H9 (cell line): ENCODE data around the gene PMEPA1. TPM values are rescaled to one million over a fixed set of nuclear protein-coding genes. Genes with fewer than 3 reads are reported as not detected.

Experiments used
- DNase-seq: peaks from one replicate; pipeline ENCODE4 v3.0.0-alpha.2; 2017
- H2AFZ ChIP-seq: one replicate; pipeline ENCODE4 v1.6.1; 2013; ENCODE audit warnings: mild to moderate bottlenecking, low read length, control low read depth, moderate library complexity
- H2AK5ac ChIP-seq: 2 replicates; pipeline ENCODE4 v1.6.1; 2013; ENCODE audit warnings: low read length, control low read depth, mixed read lengths; ENCODE audit not compliant: insufficient read length
- H2BK120ac ChIP-seq: one replicate; pipeline ENCODE4 v1.6.1; 2013; ENCODE audit warnings: low read depth, mild to moderate bottlenecking, low read length, control low read depth, inconsistent platforms; ENCODE audit not compliant: poor library complexity, severe bottlenecking
- H2BK12ac ChIP-seq: 2 replicates; pipeline ENCODE4 v1.6.1; 2013; ENCODE audit warnings: low read length, control low read depth, mixed read lengths, low read depth; ENCODE audit not compliant: insufficient read length
- H2BK15ac ChIP-seq: 2 replicates; pipeline ENCODE4 v1.6.1; 2013; ENCODE audit warnings: low read depth, low read length, control low read depth
- H2BK20ac ChIP-seq: one replicate; pipeline ENCODE4 v1.6.1; 2013; ENCODE audit warnings: low read depth, mild to moderate bottlenecking, low read length, control low read depth, inconsistent platforms; ENCODE audit not compliant: poor library complexity, severe bottlenecking
- H2BK5ac ChIP-seq: 2 replicates; pipeline ENCODE4 v1.6.1; 2013; ENCODE audit warnings: low read length, control low read depth, mixed read lengths; ENCODE audit not compliant: insufficient read length
- H3K14ac ChIP-seq: 2 replicates; pipeline ENCODE4 v1.6.1; 2013; ENCODE audit warnings: low read length, control low read depth; ENCODE audit not compliant: insufficient read depth
- H3K18ac ChIP-seq: 2 replicates; pipeline ENCODE4 v1.6.1; 2013; ENCODE audit warnings: low read depth, mild to moderate bottlenecking, mixed read lengths, low read length, control low read depth; ENCODE audit not compliant: insufficient read length
- H3K23ac ChIP-seq: 2 replicates; pipeline ENCODE4 v1.6.1; 2013; ENCODE audit warnings: low read length, control low read depth, mixed read lengths, low read depth; ENCODE audit not compliant: insufficient read length
- H3K23me2 ChIP-seq: 2 replicates; pipeline ENCODE4 v1.6.1; 2013; ENCODE audit warnings: low read depth, mild to moderate bottlenecking, mixed read lengths, low read length, control low read depth; ENCODE audit not compliant: insufficient read length, poor library complexity, severe bottlenecking
- H3K27ac ChIP-seq: 2 replicates; pipeline ENCODE4 v1.5.1; 2013; ENCODE audit warnings: low read length, control low read depth, mixed read lengths, low read depth; ENCODE audit not compliant: insufficient read length
- H3K27me3 ChIP-seq: 2 replicates; pipeline ENCODE4 v1.6.1; 2013; ENCODE audit warnings: low read length, control low read depth, inconsistent platforms; ENCODE audit not compliant: insufficient read depth
- H3K4ac ChIP-seq: 2 replicates; pipeline ENCODE4 v1.6.1; 2013; ENCODE audit warnings: low read depth, mild to moderate bottlenecking, control low read depth, inconsistent platforms, low read length, moderate library complexity
- H3K4me1 ChIP-seq: 2 replicates; pipeline ENCODE4 v1.6.1; 2013; ENCODE audit warnings: low read length, control low read depth, inconsistent platforms; ENCODE audit not compliant: insufficient read depth
- H3K4me2 ChIP-seq: 2 replicates; pipeline ENCODE4 v1.6.1; 2013; ENCODE audit warnings: low read length, control low read depth, mixed read lengths; ENCODE audit not compliant: insufficient read length, insufficient read depth
- H3K56ac ChIP-seq: 2 replicates; pipeline ENCODE4 v1.6.1; 2013; ENCODE audit warnings: low read depth, mild to moderate bottlenecking, mixed read lengths, low read length, control low read depth; ENCODE audit not compliant: insufficient read length
- H3K79me1 ChIP-seq: 2 replicates; pipeline ENCODE4 v1.6.1; 2013; ENCODE audit warnings: low read depth, mild to moderate bottlenecking, moderate library complexity, low read length, control low read depth, inconsistent platforms; ENCODE audit not compliant: insufficient read depth, poor library complexity, severe bottlenecking
- H3K79me2 ChIP-seq: 2 replicates; pipeline ENCODE4 v1.6.1; 2013; ENCODE audit warnings: low read length, control low read depth, inconsistent platforms; ENCODE audit not compliant: insufficient read depth
- H3K9ac ChIP-seq: 2 replicates; pipeline ENCODE4 v1.6.1; 2013; ENCODE audit warnings: low read length, control low read depth, mixed read lengths; ENCODE audit not compliant: insufficient read length; ENCODE audit errors: extremely low read depth
- H3K9me3 ChIP-seq: one replicate; pipeline ENCODE4 v1.6.1; 2013; ENCODE audit warnings: low read depth, low read length, inconsistent platforms; ENCODE audit not compliant: control insufficient read depth
- H3T11ph ChIP-seq: one replicate; pipeline ENCODE4 v1.6.1; 2013; ENCODE audit warnings: mild to moderate bottlenecking, low read length, control low read depth, inconsistent platforms
- H4K20me1 ChIP-seq: one replicate; pipeline ENCODE4 v1.6.1; 2013; ENCODE audit not compliant: control insufficient read depth, insufficient read length, insufficient read depth
- H4K5ac ChIP-seq: 2 replicates; pipeline ENCODE4 v1.6.1; 2013; ENCODE audit warnings: low read depth, mild to moderate bottlenecking, mixed read lengths, low read length, control low read depth; ENCODE audit not compliant: insufficient read length
- H4K8ac ChIP-seq: replicated peaks from 2 replicates; pipeline ENCODE4 v1.6.1; 2013; ENCODE audit warnings: low read length, control low read depth, mixed read lengths, low read depth; ENCODE audit not compliant: insufficient read length
- H4K91ac ChIP-seq: 2 replicates; pipeline ENCODE4 v1.6.1; 2013; ENCODE audit warnings: low read depth, mild to moderate bottlenecking, moderate library complexity, mixed read lengths, low read length, control low read depth; ENCODE audit not compliant: insufficient read length
- H3K27ac Mint-ChIP-seq, 3 experiments: 2 replicates in 2 of 3; 3 replicates in 1 of 3; pipeline ENCODE4 v1.8.0; 2020 to 2021; ENCODE audit warnings: mixed read lengths in 3 of 3, mild to moderate bottlenecking in 1 of 3, moderate library complexity in 1 of 3
- H3K27me3 Mint-ChIP-seq: 2 replicates; pipeline ENCODE4 v1.8.0; 2021; ENCODE audit warnings: low read depth, mild to moderate bottlenecking, moderate library complexity, mixed read lengths
- H3K36me3 Mint-ChIP-seq, 3 experiments: 2 replicates in 2 of 3; 3 replicates in 1 of 3; pipeline ENCODE4 v1.8.0; 2020 to 2021; ENCODE audit warnings: low read depth in 3 of 3, mixed read lengths in 3 of 3; ENCODE audit not compliant: insufficient read depth in 1 of 3
- H3K4me1 Mint-ChIP-seq, 2 experiments: 2 replicates each; pipeline ENCODE4 v1.8.0; 2020; ENCODE audit warnings: mixed read lengths in 2 of 2
- H3K4me3 Mint-ChIP-seq, 2 experiments: 2 replicates in 1 of 2; 3 replicates in 1 of 2; pipeline ENCODE4 v1.8.0; 2020 to 2021; ENCODE audit warnings: mild to moderate bottlenecking in 2 of 2, mixed read lengths in 2 of 2, moderate library complexity in 1 of 2
- H3K9me3 Mint-ChIP-seq, 2 experiments: 2 replicates in 1 of 2; 3 replicates in 1 of 2; pipeline ENCODE4 v1.8.0; 2020; ENCODE audit warnings: mild to moderate bottlenecking in 2 of 2, mixed read lengths in 2 of 2, moderate library complexity in 1 of 2
- CTCF ChIP-seq: fragments of 200-600 bp; sonication (generic); conservative IDR thresholded peaks from 3 replicates; pipeline ENCODE4 v1.8.0; 2021; ENCODE audit warnings: antibody characterized with exemption, mild to moderate bottlenecking
- WGBS: extraction: QIAGEN DNeasy Blood & Tissue Kit; methylation state at CpG from one replicate; pipeline ENCODE4 v1.1.7; 2013; ENCODE audit warnings: missing lambda C conversion rate, low lambda C conversion rate, mixed read lengths; ENCODE audit not compliant: insufficient read length; ENCODE audit errors: extremely low coverage; 5-methylcytosine and 5-hydroxymethylcytosine counted together
- total RNA-seq: library from RNA; stranded (reverse); gene quantifications from 2 replicates; pipeline ENCODE4 v1.2.1, GENCODE V29; 2021

Gene PMEPA1
- total RNA-seq, 1 experiment from 2014 or later = 34.6 TPM

- H3K36me3 Mint-ChIP-seq = peaks cover 0 to 13% (median 0%) of the 10 kb centered on the region in 3 experiments; a peak in 3 of 7 replicates
- H3K9ac ChIP-seq = no peak overlapping the region
- peaks cover 26 to 69% of the 10 kb centered on the region in 2 experiments for H3K4me1 Mint-ChIP-seq
- no peaks in the 10 kb centered on the region for H4K20me1 ChIP-seq
- no peak overlapping the region for H2BK20ac ChIP-seq
- H4K91ac ChIP-seq = no peak overlapping the region
- H3K4me2 ChIP-seq = no peak overlapping the region
- H3K9me3 ChIP-seq = no peaks in the 10 kb centered on the region
- no peak overlapping the region for H3K23ac ChIP-seq
- H3K4ac ChIP-seq = no peak overlapping the region
- H3K4me3 Mint-ChIP-seq = no peak overlapping the region
- no peaks in the 10 kb centered on the region for H3K27me3 ChIP-seq
- no peak overlapping the region for H2BK12ac ChIP-seq
- peaks cover 2% of the 10 kb centered on the region; the same call in 1 of the 2 replicates for H3K4me1 ChIP-seq
- no peaks in the 10 kb centered on the region for H3K23me2 ChIP-seq
- WGBS = no CpG with 5 or more reads among the region's 12 CpGs
- peaks cover 85% of the 10 kb centered on the region for H3K79me2 ChIP-seq
- H2BK15ac ChIP-seq = no peak overlapping the region
- no peaks in the 10 kb centered on the region; a peak in 1 of 5 replicates for H3K9me3 Mint-ChIP-seq
- no peak overlapping the region for H3K14ac ChIP-seq
- H4K5ac ChIP-seq = no peak overlapping the region
- H3K27ac Mint-ChIP-seq = no peak overlapping the region; a peak in 1 of 7 replicates
- no peak overlapping the region for H3K27ac ChIP-seq
- no peak overlapping the region for H2BK120ac ChIP-seq
- H2AFZ ChIP-seq = no peak overlapping the region
- H3K79me1 ChIP-seq = peaks cover 6% of the 10 kb centered on the region
- H2BK5ac ChIP-seq = no peak overlapping the region
- no peak for TF ChIP-seq CTCF
- no peak for DNase-seq
- H3K18ac ChIP-seq = no peak overlapping the region
- no peaks in the 10 kb centered on the region for H3K27me3 Mint-ChIP-seq
- H3T11ph ChIP-seq = no peak overlapping the region
- H3K56ac ChIP-seq = no peak overlapping the region
- H2AK5ac ChIP-seq = no peak overlapping the region
- H4K8ac ChIP-seq = no peak overlapping the region
Measured at GRCh38 chr20:57702091-57702490, 7.7 kb downstream of the PMEPA1 start.
